Peyer's patch (tissue), 4 donors: ENCODE results near the gene ZNF774.

Source experiments
- POLR2A ChIP-seq, 2 donors: fragments of 450-650 bp; IDR thresholded peaks; one replicate each; pipeline ENCODE4 v1.5.1; 2017; ENCODE audit warnings: antibody characterized with exemption in 2 of 2, mild to moderate bottlenecking in 2 of 2, moderate library complexity in 2 of 2
- TF ChIP-seq, protein P1 (sequence below), 6 experiments: fragments of 450-650 bp in 4 of 6; fragments of 200-600 bp in 2 of 6; sonication (generic) in 1 of 6; IDR thresholded peaks; one replicate each; pipeline ENCODE4 v1.5.1; 2017 to 2019; ENCODE audit warnings: antibody characterized with exemption in 6 of 6, mild to moderate bottlenecking in 3 of 6, moderate library complexity in 1 of 6

DNA sequence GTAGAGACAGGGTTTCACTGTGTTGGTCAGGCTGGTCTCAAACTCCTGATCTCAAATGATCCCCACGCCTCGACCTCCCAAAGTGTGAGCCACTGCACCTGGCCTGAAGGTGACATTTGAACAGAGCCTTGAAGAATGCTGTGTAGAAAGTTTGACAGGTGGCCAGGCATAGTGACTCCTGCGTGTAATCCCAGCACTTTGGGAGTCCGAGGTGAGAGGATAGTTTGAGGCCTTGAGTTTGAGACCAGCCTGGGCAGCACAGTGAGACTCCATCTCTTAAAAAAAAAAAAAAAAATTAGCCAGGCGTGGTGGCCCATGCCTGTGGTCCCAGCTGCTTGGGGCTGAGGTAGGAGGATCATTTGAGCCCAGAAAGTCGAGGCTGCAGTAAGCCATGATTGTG lies 37.4 kb downstream of the ZNF774 start:
- TF ChIP-seq, protein P1, sequence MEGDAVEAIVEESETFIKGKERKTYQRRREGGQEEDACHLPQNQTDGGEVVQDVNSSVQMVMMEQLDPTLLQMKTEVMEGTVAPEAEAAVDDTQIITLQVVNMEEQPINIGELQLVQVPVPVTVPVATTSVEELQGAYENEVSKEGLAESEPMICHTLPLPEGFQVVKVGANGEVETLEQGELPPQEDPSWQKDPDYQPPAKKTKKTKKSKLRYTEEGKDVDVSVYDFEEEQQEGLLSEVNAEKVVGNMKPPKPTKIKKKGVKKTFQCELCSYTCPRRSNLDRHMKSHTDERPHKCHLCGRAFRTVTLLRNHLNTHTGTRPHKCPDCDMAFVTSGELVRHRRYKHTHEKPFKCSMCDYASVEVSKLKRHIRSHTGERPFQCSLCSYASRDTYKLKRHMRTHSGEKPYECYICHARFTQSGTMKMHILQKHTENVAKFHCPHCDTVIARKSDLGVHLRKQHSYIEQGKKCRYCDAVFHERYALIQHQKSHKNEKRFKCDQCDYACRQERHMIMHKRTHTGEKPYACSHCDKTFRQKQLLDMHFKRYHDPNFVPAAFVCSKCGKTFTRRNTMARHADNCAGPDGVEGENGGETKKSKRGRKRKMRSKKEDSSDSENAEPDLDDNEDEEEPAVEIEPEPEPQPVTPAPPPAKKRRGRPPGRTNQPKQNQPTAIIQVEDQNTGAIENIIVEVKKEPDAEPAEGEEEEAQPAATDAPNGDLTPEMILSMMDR (IDR thresholded peaks at IDR 0.05): no peak
- no peak for TF ChIP-seq POLR2A (IDR thresholded peaks at IDR 0.05)
